HepG2 (cell line): Measurements from ENCODE around the gene PET100.

ENCODE experiments used
- BRCA1 ChIP-seq: sonication (generic); formaldehyde crosslinking; IDR thresholded peaks from 2 replicates; pipeline ENCODE4 v1.4.0; 2020; ENCODE audit warnings: missing genetic modification reagents
- ERF ChIP-seq: IDR thresholded peaks from 2 replicates; pipeline ENCODE4 v1.6.1; 2018; ENCODE audit warnings: missing biosample characterization, missing genetic modification reagents
- RAD21 ChIP-seq: fragments of 450-650 bp; formaldehyde crosslinking; IDR thresholded peaks from 2 replicates; pipeline ENCODE4 v1.5.0; 2020; ENCODE audit warnings: mild to moderate bottlenecking
- ZNF138 ChIP-seq: sonication (generic); formaldehyde crosslinking; IDR thresholded peaks from 2 replicates; pipeline ENCODE4 v1.5.0; 2020; ENCODE audit warnings: mild to moderate bottlenecking, low read depth, missing genetic modification reagents
- ZNF367 ChIP-seq: sonication (generic); formaldehyde crosslinking; IDR thresholded peaks from 2 replicates; pipeline ENCODE4 v1.4.0; 2020; ENCODE audit warnings: missing genetic modification reagents, borderline replicate concordance
- ZNF770 ChIP-seq: sonication (generic); formaldehyde crosslinking; IDR thresholded peaks from 2 replicates; pipeline ENCODE4 v1.5.0; 2020; ENCODE audit warnings: mild to moderate bottlenecking, missing genetic modification reagents

DNA sequence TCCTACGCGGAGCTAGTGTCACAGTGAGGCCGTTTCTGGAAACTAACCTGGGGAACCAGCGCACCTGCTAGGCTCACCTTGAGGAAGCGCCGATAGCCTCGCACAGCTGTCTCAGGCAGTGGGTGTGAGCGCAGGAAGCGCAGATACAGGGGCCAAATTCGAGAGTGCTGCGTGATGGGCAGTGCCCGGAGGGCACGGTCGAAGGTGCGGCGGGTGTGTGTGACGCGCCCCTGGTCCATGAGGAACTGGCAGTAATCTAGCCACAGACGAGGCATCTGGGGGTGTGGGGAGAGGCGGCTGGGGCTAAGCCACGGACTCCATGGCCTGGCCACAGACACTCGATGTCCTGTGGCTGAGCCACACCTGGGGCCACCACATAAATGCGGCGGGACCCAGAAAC lies 2.4 kb upstream of the PET100 start:
- no peak for TF ChIP-seq BRCA1 (CRISPR knock-in tag)
- TF ChIP-seq RAD21 (CRISPR knock-in tag) = no peak
- no peak for TF ChIP-seq ZNF138 (CRISPR knock-in tag)
- no peak for TF ChIP-seq ZNF770 (CRISPR knock-in tag)
- TF ChIP-seq ZNF367 (CRISPR knock-in tag) = no peak
- TF ChIP-seq ERF (CRISPR knock-in tag) = no peak
